Neural cell (in vitro differentiated cells): ENCODE results near the gene AK5.

Experiments used
- CTCF ChIP-seq: fragments of 450-650 bp; IDR thresholded peaks from 2 replicates; pipeline ENCODE4 v1.5.1; 2014; ENCODE audit warnings: antibody characterized with exemption, mild to moderate bottlenecking, moderate library complexity; ENCODE audit not compliant: poor library complexity, severe bottlenecking
- EZH2 ChIP-seq: fragments of 200-600, 300-800 bp; shearing (Covaris generic), sonication (generic); IDR thresholded peaks from 2 replicates; pipeline ENCODE4 v1.6.1; 2014; ENCODE audit warnings: antibody characterized with exemption, low read length, borderline replicate concordance, mild to moderate bottlenecking; ENCODE audit not compliant: insufficient read depth, poor library complexity, severe bottlenecking
- TAF1 ChIP-seq: IDR thresholded peaks from 2 replicates; pipeline ENCODE4 v1.6.1; 2012; ENCODE audit warnings: low read depth

GRCh38 chr1:77506771-77507170, 225.0 kb downstream of the AK5 start:
- TF ChIP-seq CTCF: no peak
- TF ChIP-seq EZH2: no peak
- no peak for TF ChIP-seq TAF1
